ENCODE results near the gene PDIA6.
A peak's percentile ranks its signal among the peaks of the same experiment; 100 is the strongest.

Gene PDIA6

DNA sequence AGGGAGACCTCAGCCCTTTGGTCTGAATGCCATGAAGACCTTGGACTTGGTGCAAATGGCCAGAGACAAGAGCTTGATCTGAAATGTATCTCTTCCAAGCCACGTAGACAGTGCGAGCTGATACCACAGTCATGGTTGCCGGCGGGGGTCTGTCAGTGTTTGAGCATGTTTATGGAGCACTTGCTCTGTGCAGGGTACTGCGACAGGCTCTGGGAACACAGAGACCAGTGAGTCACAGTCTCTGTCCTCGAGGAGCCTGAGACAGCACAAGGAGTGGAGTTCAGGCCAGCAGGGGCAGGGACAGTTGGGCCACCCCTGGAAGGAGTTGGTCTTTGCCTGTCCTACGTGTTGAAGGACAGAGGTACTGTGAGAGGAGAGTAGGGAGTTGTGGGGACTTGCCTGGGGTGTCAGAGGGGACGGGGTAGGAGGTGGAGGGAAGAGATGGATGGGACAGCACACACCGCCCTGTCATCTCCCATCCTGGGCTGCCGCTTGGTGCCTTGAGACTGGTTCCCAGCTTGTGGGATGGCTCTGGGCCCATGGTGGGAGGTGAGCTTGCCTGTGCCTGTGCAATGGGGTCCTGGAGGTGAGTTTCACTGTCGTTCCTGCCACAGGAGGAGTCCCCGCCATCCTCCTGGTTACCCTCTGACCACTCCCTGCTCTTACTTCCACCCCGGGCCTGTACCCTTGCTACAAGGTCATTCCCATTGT is 51.6 kb downstream of the PDIA6 start:
- TF ChIP-seq, protein P1, sequence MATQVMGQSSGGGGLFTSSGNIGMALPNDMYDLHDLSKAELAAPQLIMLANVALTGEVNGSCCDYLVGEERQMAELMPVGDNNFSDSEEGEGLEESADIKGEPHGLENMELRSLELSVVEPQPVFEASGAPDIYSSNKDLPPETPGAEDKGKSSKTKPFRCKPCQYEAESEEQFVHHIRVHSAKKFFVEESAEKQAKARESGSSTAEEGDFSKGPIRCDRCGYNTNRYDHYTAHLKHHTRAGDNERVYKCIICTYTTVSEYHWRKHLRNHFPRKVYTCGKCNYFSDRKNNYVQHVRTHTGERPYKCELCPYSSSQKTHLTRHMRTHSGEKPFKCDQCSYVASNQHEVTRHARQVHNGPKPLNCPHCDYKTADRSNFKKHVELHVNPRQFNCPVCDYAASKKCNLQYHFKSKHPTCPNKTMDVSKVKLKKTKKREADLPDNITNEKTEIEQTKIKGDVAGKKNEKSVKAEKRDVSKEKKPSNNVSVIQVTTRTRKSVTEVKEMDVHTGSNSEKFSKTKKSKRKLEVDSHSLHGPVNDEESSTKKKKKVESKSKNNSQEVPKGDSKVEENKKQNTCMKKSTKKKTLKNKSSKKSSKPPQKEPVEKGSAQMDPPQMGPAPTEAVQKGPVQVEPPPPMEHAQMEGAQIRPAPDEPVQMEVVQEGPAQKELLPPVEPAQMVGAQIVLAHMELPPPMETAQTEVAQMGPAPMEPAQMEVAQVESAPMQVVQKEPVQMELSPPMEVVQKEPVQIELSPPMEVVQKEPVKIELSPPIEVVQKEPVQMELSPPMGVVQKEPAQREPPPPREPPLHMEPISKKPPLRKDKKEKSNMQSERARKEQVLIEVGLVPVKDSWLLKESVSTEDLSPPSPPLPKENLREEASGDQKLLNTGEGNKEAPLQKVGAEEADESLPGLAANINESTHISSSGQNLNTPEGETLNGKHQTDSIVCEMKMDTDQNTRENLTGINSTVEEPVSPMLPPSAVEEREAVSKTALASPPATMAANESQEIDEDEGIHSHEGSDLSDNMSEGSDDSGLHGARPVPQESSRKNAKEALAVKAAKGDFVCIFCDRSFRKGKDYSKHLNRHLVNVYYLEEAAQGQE (IDR thresholded peaks at IDR 0.05; ENCODE audit: low read depth), result no peak
- TF ChIP-seq EP300 (IDR thresholded peaks at IDR 0.05; ENCODE audit: borderline replicate concordance), result no peak
- no peak for TF ChIP-seq TEAD4 (IDR thresholded peaks at IDR 0.05)
- TF ChIP-seq TCF12 (IDR thresholded peaks at IDR 0.05; ENCODE audit: low read depth), result no peak
- TF ChIP-seq CREB1 (IDR thresholded peaks at IDR 0.05; ENCODE audit: low read depth), result no peak
- TF ChIP-seq NFIC (IDR thresholded peaks at IDR 0.05), result no peak
- no peak for TF ChIP-seq RAD21 (IDR thresholded peaks at IDR 0.05; ENCODE audit: low read depth)
- no peak for TF ChIP-seq TAF1 (IDR thresholded peaks at IDR 0.05; ENCODE audit: low read depth)
- TF ChIP-seq CEBPB (IDR thresholded peaks at IDR 0.05), result no peak
- TF ChIP-seq YY1 (IDR thresholded peaks at IDR 0.05; ENCODE audit: low read depth), result no peak
- TF ChIP-seq EGR1 (IDR thresholded peaks at IDR 0.05), result no peak
- no peak for TF ChIP-seq ZBTB7A (IDR thresholded peaks at IDR 0.05; ENCODE audit: low read depth)
- TF ChIP-seq, protein P2, sequence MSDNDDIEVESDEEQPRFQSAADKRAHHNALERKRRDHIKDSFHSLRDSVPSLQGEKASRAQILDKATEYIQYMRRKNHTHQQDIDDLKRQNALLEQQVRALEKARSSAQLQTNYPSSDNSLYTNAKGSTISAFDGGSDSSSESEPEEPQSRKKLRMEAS (IDR thresholded peaks at IDR 0.05), result no peak
- TF ChIP-seq FOXM1 (IDR thresholded peaks at IDR 0.05; ENCODE audit: borderline replicate concordance, low read depth), result no peak
- TF ChIP-seq, protein P3, sequence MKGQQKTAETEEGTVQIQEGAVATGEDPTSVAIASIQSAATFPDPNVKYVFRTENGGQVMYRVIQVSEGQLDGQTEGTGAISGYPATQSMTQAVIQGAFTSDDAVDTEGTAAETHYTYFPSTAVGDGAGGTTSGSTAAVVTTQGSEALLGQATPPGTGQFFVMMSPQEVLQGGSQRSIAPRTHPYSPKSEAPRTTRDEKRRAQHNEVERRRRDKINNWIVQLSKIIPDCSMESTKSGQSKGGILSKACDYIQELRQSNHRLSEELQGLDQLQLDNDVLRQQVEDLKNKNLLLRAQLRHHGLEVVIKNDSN (IDR thresholded peaks at IDR 0.05), result no peak

DNA sequence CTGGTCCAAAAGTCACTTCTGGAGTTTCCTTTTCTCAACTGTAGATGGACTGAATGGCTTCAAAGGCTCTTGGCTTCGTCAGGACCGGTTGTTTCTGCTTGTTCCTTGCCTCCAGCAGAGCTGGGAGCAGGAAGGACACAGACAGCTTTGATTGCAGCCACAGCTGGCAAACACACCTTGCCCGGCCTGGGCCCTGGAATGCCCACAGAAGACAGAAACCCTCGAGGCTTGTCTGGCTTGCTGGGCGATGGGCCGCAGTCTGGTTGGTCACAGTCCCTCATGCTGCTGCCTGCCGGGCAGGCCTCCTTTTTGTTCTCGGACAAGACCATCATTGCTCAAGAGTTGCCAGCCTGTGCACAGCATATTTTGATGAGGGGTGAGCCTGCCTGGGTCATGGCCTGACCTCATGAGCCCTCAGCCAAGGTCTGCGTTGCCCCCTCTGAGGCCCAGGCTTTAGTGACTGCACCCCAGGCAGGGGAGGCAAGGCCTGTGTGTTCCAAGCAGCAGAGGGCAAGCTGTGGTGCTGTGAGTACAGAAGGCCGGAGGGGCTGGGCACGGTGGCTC is 53.4 kb downstream of the PDIA6 start:
- no peak for TF ChIP-seq CREB1 (IDR thresholded peaks at IDR 0.05; ENCODE audit: low read depth)

DNA sequence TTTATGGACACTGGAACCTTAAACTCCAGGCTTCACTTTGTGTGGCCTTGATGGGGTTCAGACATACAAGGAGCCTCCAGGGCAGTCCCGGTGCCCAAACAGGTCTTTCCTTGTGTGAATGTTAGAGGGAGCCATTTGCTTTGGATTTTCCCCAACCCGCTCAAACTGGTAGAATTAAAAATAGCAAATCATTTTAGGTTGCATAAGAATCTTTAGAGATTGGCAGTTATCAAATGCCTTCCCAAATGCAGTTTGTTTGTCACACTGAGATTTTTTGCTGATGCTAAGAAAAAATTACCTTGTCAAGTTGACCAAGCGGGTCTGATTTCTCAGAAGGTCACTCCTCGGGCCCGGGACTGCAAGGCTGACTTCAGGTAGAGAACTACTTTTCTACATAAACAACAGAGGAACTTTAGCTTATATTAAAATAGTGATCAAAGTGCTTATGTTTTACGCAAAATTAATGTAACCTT is 54.7 kb downstream of the PDIA6 start:
- no peak for TF ChIP-seq ZBTB7A (IDR thresholded peaks at IDR 0.05; ENCODE audit: low read depth)
- TF ChIP-seq NFIC (IDR thresholded peaks at IDR 0.05), result no peak
- no peak for TF ChIP-seq EP300 (IDR thresholded peaks at IDR 0.05; ENCODE audit: borderline replicate concordance)
- TF ChIP-seq, protein P3 (IDR thresholded peaks at IDR 0.05), result no peak
- TF ChIP-seq CREB1 (IDR thresholded peaks at IDR 0.05; ENCODE audit: low read depth), result no peak
- no peak for TF ChIP-seq EGR1 (IDR thresholded peaks at IDR 0.05)
- no peak for TF ChIP-seq FOXM1 (IDR thresholded peaks at IDR 0.05; ENCODE audit: borderline replicate concordance, low read depth)
- TF ChIP-seq, protein P2 (IDR thresholded peaks at IDR 0.05), result no peak
- TF ChIP-seq CEBPB (IDR thresholded peaks at IDR 0.05), result no peak
- no peak for TF ChIP-seq YY1 (IDR thresholded peaks at IDR 0.05; ENCODE audit: low read depth)
- no peak for TF ChIP-seq RAD21 (IDR thresholded peaks at IDR 0.05; ENCODE audit: low read depth)
- no peak for TF ChIP-seq TEAD4 (IDR thresholded peaks at IDR 0.05)

DNA sequence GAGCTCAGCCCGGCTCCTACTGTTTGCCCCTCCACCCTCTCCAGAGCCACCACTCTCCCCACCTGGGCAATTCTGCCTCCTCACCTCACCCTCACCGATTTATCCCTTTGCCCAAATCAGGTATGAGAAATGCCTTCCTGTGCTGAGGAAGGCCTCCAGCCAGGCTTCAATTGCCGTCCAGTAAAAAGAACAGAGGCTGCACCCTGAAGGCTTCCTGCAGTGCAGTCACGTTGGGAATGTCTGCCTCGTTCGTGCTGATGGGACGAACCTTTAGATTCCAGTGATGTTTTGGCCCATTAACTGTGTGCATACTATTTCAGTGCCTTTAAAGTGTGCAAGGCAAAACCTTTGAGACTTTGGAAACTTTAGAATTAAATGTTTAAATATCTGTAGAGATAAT is 57.0 kb downstream of the PDIA6 start:
- TF ChIP-seq, protein P3 (IDR thresholded peaks at IDR 0.05), result 0 out of 2 replicates have a peak, but pooled peaks have one; percentile 21
- TF ChIP-seq, protein P2 (IDR thresholded peaks at IDR 0.05), result 0 out of 2 replicates have a peak, but pooled peaks have one; percentile 27
- peak; percentile 42; the same call in 1 of the 2 replicates for TF ChIP-seq EP300 (IDR thresholded peaks at IDR 0.05; ENCODE audit: borderline replicate concordance)
- TF ChIP-seq CREB1 (IDR thresholded peaks at IDR 0.05; ENCODE audit: low read depth), result no peak
- TF ChIP-seq YY1 (IDR thresholded peaks at IDR 0.05; ENCODE audit: low read depth), result no peak
- TF ChIP-seq CEBPB (IDR thresholded peaks at IDR 0.05), result no peak
- TF ChIP-seq, protein P1 (IDR thresholded peaks at IDR 0.05; ENCODE audit: low read depth), result no peak
- no peak for TF ChIP-seq RAD21 (IDR thresholded peaks at IDR 0.05; ENCODE audit: low read depth)
- no peak for TF ChIP-seq NFIC (IDR thresholded peaks at IDR 0.05)
- TF ChIP-seq TEAD4 (IDR thresholded peaks at IDR 0.05), result peak; percentile 52; the same call in 1 of the 2 replicates
- no peak for TF ChIP-seq EGR1 (IDR thresholded peaks at IDR 0.05)
- no peak for TF ChIP-seq ZBTB7A (IDR thresholded peaks at IDR 0.05; ENCODE audit: low read depth)
- no peak for TF ChIP-seq TCF12 (IDR thresholded peaks at IDR 0.05; ENCODE audit: low read depth)

DNA sequence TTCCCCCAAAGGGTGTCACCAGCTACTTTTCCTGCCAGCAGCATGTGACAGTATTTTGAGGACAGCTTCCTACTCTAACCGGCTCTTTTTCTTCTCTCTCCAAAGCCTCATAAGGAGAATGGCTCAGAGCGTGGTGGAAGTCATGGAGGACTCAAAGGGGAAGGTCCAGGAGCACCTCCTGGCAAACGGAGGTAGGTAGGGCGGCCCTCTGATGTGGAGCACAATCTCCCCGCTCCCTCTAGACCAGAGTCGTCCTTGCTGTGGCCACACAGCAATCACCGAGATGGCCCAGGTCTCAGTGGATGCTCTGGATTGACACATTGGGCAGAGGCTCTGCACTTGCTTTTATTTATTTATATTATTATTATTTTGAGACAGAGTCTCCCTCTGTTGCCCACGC is 58.7 kb downstream of the PDIA6 start:
- no peak for TF ChIP-seq TAF1 (IDR thresholded peaks at IDR 0.05; ENCODE audit: low read depth)
- TF ChIP-seq EGR1 (IDR thresholded peaks at IDR 0.05), result no peak
- TF ChIP-seq RAD21 (IDR thresholded peaks at IDR 0.05; ENCODE audit: low read depth), result no peak
- TF ChIP-seq, protein P2 (IDR thresholded peaks at IDR 0.05), result no peak
- TF ChIP-seq TCF12 (IDR thresholded peaks at IDR 0.05; ENCODE audit: low read depth), result no peak
- TF ChIP-seq EP300 (IDR thresholded peaks at IDR 0.05; ENCODE audit: borderline replicate concordance), result no peak
- TF ChIP-seq CREB1 (IDR thresholded peaks at IDR 0.05; ENCODE audit: low read depth), result no peak
- TF ChIP-seq CEBPB (IDR thresholded peaks at IDR 0.05), result no peak
- TF ChIP-seq NFIC (IDR thresholded peaks at IDR 0.05), result no peak
- TF ChIP-seq ZBTB7A (IDR thresholded peaks at IDR 0.05; ENCODE audit: low read depth), result no peak
- TF ChIP-seq TEAD4 (IDR thresholded peaks at IDR 0.05), result no peak
- TF ChIP-seq, protein P3 (IDR thresholded peaks at IDR 0.05), result no peak
- TF ChIP-seq, protein P1 (IDR thresholded peaks at IDR 0.05; ENCODE audit: low read depth), result no peak
- TF ChIP-seq FOXM1 (IDR thresholded peaks at IDR 0.05; ENCODE audit: borderline replicate concordance, low read depth), result no peak
- TF ChIP-seq YY1 (IDR thresholded peaks at IDR 0.05; ENCODE audit: low read depth), result no peak

Data from Ishikawa (cell line).